Thymus (tissue), 11 donors: Measurements from ENCODE around the gene NR6A1. TPM values are rescaled to one million over a fixed set of nuclear protein-coding genes. Genes with fewer than 3 reads are reported as not detected.
A peak's percentile ranks its signal among the peaks of the same experiment; 100 is the strongest.

Source experiments
- DNase-seq, 9 donors: peaks; one replicate each; pipeline ENCODE4 v3.0.0-alpha.2; 2013; ENCODE audit warnings: low spot score in 9 of 9, low read depth in 6 of 9, missing footprints in 1 of 9
- H3K27ac ChIP-seq, 2 donors: one replicate each; pipeline ENCODE4 v1.5.1; 2013; ENCODE audit warnings: control low read depth in 1 of 2, low read depth in 1 of 2, low read length in 1 of 2, mild to moderate bottlenecking in 1 of 2, moderate library complexity in 1 of 2
- H3K27me3 ChIP-seq, 2 donors: one replicate each; pipeline ENCODE4 v1.5.1; 2013; ENCODE audit warnings: low read length in 1 of 2; ENCODE audit not compliant: control insufficient read depth in 2 of 2, insufficient read depth in 1 of 2
- H3K36me3 ChIP-seq, 2 donors: one replicate each; pipeline ENCODE4 v1.5.1; 2013; ENCODE audit warnings: low read length in 1 of 2, mild to moderate bottlenecking in 1 of 2, moderate library complexity in 1 of 2; ENCODE audit not compliant: control insufficient read depth in 2 of 2, insufficient read depth in 2 of 2
- H3K4me1 ChIP-seq, 2 donors: one replicate each; pipeline ENCODE4 v1.5.1; 2013; ENCODE audit warnings: low read length in 2 of 2; ENCODE audit not compliant: control insufficient read depth in 2 of 2, insufficient read depth in 2 of 2
- H3K4me3 ChIP-seq, 2 donors: one replicate each; pipeline ENCODE4 v1.5.1; 2013; ENCODE audit warnings: low read length in 2 of 2, control low read depth in 1 of 2, mild to moderate bottlenecking in 1 of 2
- H3K9me3 ChIP-seq, 2 donors: one replicate each; pipeline ENCODE4 v1.5.1; 2013; ENCODE audit warnings: low read length in 1 of 2, mild to moderate bottlenecking in 1 of 2; ENCODE audit not compliant: control insufficient read depth in 2 of 2, insufficient read depth in 1 of 2
- WGBS: extraction: QIAGEN DNeasy Blood & Tissue Kit; methylation state at CpG from one replicate; pipeline ENCODE4 v1.1.7; 2013; 5-methylcytosine and 5-hydroxymethylcytosine counted together
- polyA plus RNA-seq: library from polyadenylated mRNA; stranded (reverse); fragments of 200-250 nt; gene quantifications from one replicate; pipeline ENCODE4 v1.2.3, GENCODE V29; 2013
- total RNA-seq: library from RNA; stranded (reverse); fragments of 120-200 nt; gene quantifications from one replicate; pipeline ENCODE4 v1.2.4, GENCODE V29; 2013
- donor health status: healthy.

Gene NR6A1
- total and polyA plus RNA-seq, 2 donors = 0.47 to 0.52 TPM

- no peaks in the 10 kb centered on the region for H3K36me3 ChIP-seq
- no peaks in the 10 kb centered on the region for H3K27me3 ChIP-seq
- WGBS = 97% methylated on average over 1 of the region's 1 CpG
- H3K27ac ChIP-seq = no peak overlapping the region
- H3K4me1 ChIP-seq = no peaks in the 10 kb centered on the region
- no peak for DNase-seq
- H3K9me3 ChIP-seq = no peaks in the 10 kb centered on the region
- no peak overlapping the region for H3K4me3 ChIP-seq
Measured at GRCh38 chr9:124684169-124684568, 86.9 kb downstream of the NR6A1 start.

- no peaks in the 10 kb centered on the region for H3K27me3 ChIP-seq
- H3K36me3 ChIP-seq = no peaks in the 10 kb centered on the region
- H3K9me3 ChIP-seq = no peaks in the 10 kb centered on the region
- over 99% methylated on average over 3 of the region's 3 CpGs for WGBS
- no peaks in the 10 kb centered on the region for H3K4me1 ChIP-seq
- no peak overlapping the region for H3K4me3 ChIP-seq
- no peak for DNase-seq
- H3K27ac ChIP-seq = no peak overlapping the region
Measured at GRCh38 chr9:124683043-124683442, 88.1 kb downstream of the NR6A1 start.

GRCh38 chr9:124680714-124681390 is 90.3 kb downstream of the NR6A1 start:
- WGBS = 100% methylated on average over 1 of the region's 1 CpG
- DNase-seq = no peak
- Histone ChIP-seq H3K9me3 (no peaks in the 10 kb centered on the region), H3K4me1 (no peaks in the 10 kb centered on the region), H3K4me3 (no peak overlapping the region), H3K36me3 (no peaks in the 10 kb centered on the region), H3K27me3 (no peaks in the 10 kb centered on the region), H3K27ac (no peak overlapping the region)

GRCh38 chr9:124680049-124680448 is 91.1 kb downstream of the NR6A1 start:
- Histone ChIP-seq H3K27me3 (no peaks in the 10 kb centered on the region), H3K27ac (no peak overlapping the region)
- DNase-seq = no peak

GRCh38 chr9:124676159-124676551 is 95.0 kb downstream of the NR6A1 start:
- WGBS = 88% methylated on average over 2 of the region's 2 CpGs
- peaks cover 0 to 7% of the 10 kb centered on the region in 2 donors for H3K4me1 ChIP-seq
- H3K27ac ChIP-seq = no peak overlapping the region
- peaks cover 0 to 4% of the 10 kb centered on the region in 2 donors for H3K9me3 ChIP-seq
- H3K36me3 ChIP-seq = no peaks in the 10 kb centered on the region
- no peaks in the 10 kb centered on the region for H3K27me3 ChIP-seq
- no peak overlapping the region for H3K4me3 ChIP-seq
- no peak for DNase-seq

More at GRCh38 chr9:124680049-124680448, 91.1 kb downstream of the NR6A1 start:
- no peaks in the 10 kb centered on the region for H3K4me1 ChIP-seq
- H3K4me3 ChIP-seq = no peak overlapping the region
- 100% methylated on average over 1 of the region's 1 CpG for WGBS
- H3K36me3 ChIP-seq = no peaks in the 10 kb centered on the region
- H3K9me3 ChIP-seq = no peaks in the 10 kb centered on the region

- no peak overlapping the region for H3K4me3 ChIP-seq
- 93% methylated on average over 6 of the region's 6 CpGs for WGBS
- H3K36me3 ChIP-seq = no peaks in the 10 kb centered on the region
- H3K4me1 ChIP-seq = peaks cover 0 to 7% of the 10 kb centered on the region in 2 donors
- no peak overlapping the region for H3K27ac ChIP-seq
- H3K27me3 ChIP-seq = no peaks in the 10 kb centered on the region
- DNase-seq = no peak
- H3K9me3 ChIP-seq = peaks cover 0 to 4% of the 10 kb centered on the region in 2 donors
Measured at GRCh38 chr9:124675261-124676158, 95.6 kb downstream of the NR6A1 start.

- over 99% methylated on average over 2 of the region's 2 CpGs for WGBS
- H3K27ac ChIP-seq = no peak overlapping the region
- H3K4me1 ChIP-seq = peaks cover 0 to 7% of the 10 kb centered on the region in 2 donors
- H3K9me3 ChIP-seq = peaks cover 0 to 4% of the 10 kb centered on the region in 2 donors
- H3K27me3 ChIP-seq = no peaks in the 10 kb centered on the region
- no peaks in the 10 kb centered on the region for H3K36me3 ChIP-seq
- no peak for DNase-seq
- no peak overlapping the region for H3K4me3 ChIP-seq
Measured at GRCh38 chr9:124674651-124675050, 96.5 kb downstream of the NR6A1 start.

- WGBS = 82% methylated on average over 3 of the region's 3 CpGs
- H3K36me3 ChIP-seq = no peaks in the 10 kb centered on the region
- no peak overlapping the region for H3K27ac ChIP-seq
- no peaks in the 10 kb centered on the region for H3K27me3 ChIP-seq
- H3K4me1 ChIP-seq = peaks cover 0 to 7% of the 10 kb centered on the region in 2 donors
- H3K9me3 ChIP-seq = peaks cover 0 to 4% of the 10 kb centered on the region in 2 donors
- DNase-seq = peak in 5 of 9 donors; percentile 21 to 68 (median 40)
- no peak overlapping the region for H3K4me3 ChIP-seq
Measured at GRCh38 chr9:124673063-124673462, 98.0 kb downstream of the NR6A1 start.

- no peak for DNase-seq
- Histone ChIP-seq H3K36me3 (no peaks in the 10 kb centered on the region), H3K27me3 (no peaks in the 10 kb centered on the region), H3K4me1 (peaks cover 0 to 7% of the 10 kb centered on the region in 2 donors), H3K27ac (no peak overlapping the region), H3K9me3 (peaks cover 0 to 4% of the 10 kb centered on the region in 2 donors), H3K4me3 (no peak overlapping the region)
- WGBS = 98% methylated on average over 6 of the region's 6 CpGs
Measured at GRCh38 chr9:124671861-124672260, 99.2 kb downstream of the NR6A1 start.
